H1 (cell line): Measurements from ENCODE around the gene GSG1L. TPM values are rescaled to one million over a fixed set of nuclear protein-coding genes. Genes with fewer than 3 reads are reported as not detected.

Experiments used
- CTCF ChIA-PET: fragments of 300-600 bp; sonication (Branson Sonifier 250); formaldehyde crosslinking; loops from one replicate; lab custom pipeline; 2021; ENCODE audit not compliant: partially characterized antibody; lab: Charles Lee
- POLR2A ChIA-PET: fragments of 300-600 bp; sonication (Branson Sonifier 250); formaldehyde crosslinking; loops from one replicate; lab custom pipeline; 2021; ENCODE audit warnings: inconsistent platforms; ENCODE audit not compliant: partially characterized antibody; lab: Charles Lee
- DNase-seq, 2 experiments: peaks; one replicate each; pipeline versions ENCODE4 v3.0.0 to v3.0.0-alpha.2; 2010 to 2022; ENCODE audit warnings: low spot score in 2 of 2, low read depth in 1 of 2, mixed read lengths in 1 of 2
- FAIRE-seq: peaks from 2 replicates; lab custom pipeline; 2011; peaks lifted over from hg19 to GRCh38; lab: Jason Lieb, UNC
- H2AFZ ChIP-seq: 2 replicates; pipeline ENCODE4 v1.8.1; 2012; ENCODE audit warnings: low read length, inconsistent platforms
- H2AK5ac ChIP-seq: 2 replicates; pipeline ENCODE4 v1.6.1; 2013; ENCODE audit warnings: low read depth, low read length
- H2BK120ac ChIP-seq: replicated peaks from 2 replicates; pipeline ENCODE3; 2013; ENCODE audit warnings: low read depth, low read length, inconsistent platforms
- H2BK12ac ChIP-seq: 2 replicates; pipeline ENCODE4 v1.6.1; 2013; ENCODE audit warnings: low read depth, low read length
- H2BK15ac ChIP-seq: 2 replicates; pipeline ENCODE4 v1.6.1; 2013; ENCODE audit warnings: low read length
- H2BK20ac ChIP-seq: 2 replicates; pipeline ENCODE4 v1.6.1; 2013; ENCODE audit warnings: low read length
- H2BK5ac ChIP-seq: 2 replicates; pipeline ENCODE4 v1.6.1; 2013; ENCODE audit warnings: low read depth, low read length
- H3K14ac ChIP-seq: 2 replicates; pipeline ENCODE4 v1.6.1; 2013; ENCODE audit warnings: inconsistent platforms; ENCODE audit not compliant: insufficient read length
- H3K18ac ChIP-seq: 2 replicates; pipeline ENCODE4 v1.6.1; 2013; ENCODE audit warnings: low read length; ENCODE audit errors: extremely low read depth
- H3K23ac ChIP-seq: 2 replicates; pipeline ENCODE4 v1.6.1; 2013; ENCODE audit warnings: inconsistent platforms; ENCODE audit not compliant: insufficient read length
- H3K23me2 ChIP-seq: 2 replicates; pipeline ENCODE4 v1.6.1; 2013; ENCODE audit warnings: low read depth, low read length
- H3K27ac ChIP-seq: 2 replicates; pipeline ENCODE4 v1.6.1; 2011; ENCODE audit warnings: low read depth, low read length, inconsistent platforms
- H3K27me3 ChIP-seq, 4 experiments: replicated peaks in 1 of 4; 1 replicate in 1 of 4; 2 replicates in 3 of 4; pipeline versions ENCODE4 v1.6.1 to v1.8.1; 2011 to 2013; ENCODE audit warnings: low read length in 3 of 4, mild to moderate bottlenecking in 3 of 4, inconsistent platforms in 2 of 4, mixed read lengths in 2 of 4, moderate library complexity in 1 of 4; ENCODE audit not compliant: control insufficient read depth in 3 of 4, insufficient read depth in 3 of 4; ENCODE audit errors: extremely low read depth in 1 of 4
- H3K36me3 ChIP-seq, 4 experiments: 2 replicates each; pipeline versions ENCODE4 v1.6.1 to v1.8.1; 2011 to 2013; ENCODE audit warnings: mild to moderate bottlenecking in 4 of 4, low read length in 3 of 4, moderate library complexity in 2 of 4, control low read depth in 1 of 4, inconsistent platforms in 1 of 4; ENCODE audit not compliant: insufficient read depth in 4 of 4, control insufficient read depth in 2 of 4
- H3K4ac ChIP-seq: replicated peaks from 2 replicates; pipeline ENCODE3; 2013; ENCODE audit warnings: low read length, low read depth, mixed read lengths, inconsistent platforms; ENCODE audit not compliant: insufficient read length
- H3K4me1 ChIP-seq, 4 experiments: replicated peaks in 1 of 4; 1 replicate in 1 of 4; 2 replicates in 3 of 4; pipeline versions ENCODE4 v1.6.1 to v1.8.1; 2011 to 2013; ENCODE audit warnings: low read length in 3 of 4, inconsistent platforms in 2 of 4, mixed read lengths in 1 of 4; ENCODE audit not compliant: insufficient read depth in 4 of 4, control insufficient read depth in 3 of 4
- H3K4me2 ChIP-seq, 2 experiments: 2 replicates each; pipeline versions ENCODE4 v1.6.1 to v1.8.1; 2011 to 2013; ENCODE audit warnings: low read depth in 2 of 2, low read length in 2 of 2, control low read depth in 1 of 2, inconsistent platforms in 1 of 2, mild to moderate bottlenecking in 1 of 2; ENCODE audit not compliant: insufficient read depth in 1 of 2
- H3K4me3 ChIP-seq, 4 experiments: fragments of 200-600, 300-600 bp in 1 of 4; sonication (generic), shearing (Covaris generic), sonication (Bioruptor Twin) in 1 of 4; 2 replicates each; pipeline versions ENCODE4 v1.5.1 to v1.8.1; 2011 to 2016; ENCODE audit warnings: low read length in 4 of 4, low read depth in 3 of 4, control low read depth in 2 of 4, inconsistent platforms in 2 of 4, mild to moderate bottlenecking in 2 of 4, mixed read lengths in 1 of 4, moderate library complexity in 1 of 4; ENCODE audit not compliant: insufficient read depth in 2 of 4; ENCODE audit errors: extremely low read depth in 1 of 4
- H3K56ac ChIP-seq: replicated peaks from 2 replicates; pipeline ENCODE3; 2013; ENCODE audit warnings: low read depth, mild to moderate bottlenecking, mixed read lengths, low read length, inconsistent platforms; ENCODE audit not compliant: insufficient read length
- H3K79me1 ChIP-seq: 2 replicates; pipeline ENCODE4 v1.6.1; 2013; ENCODE audit warnings: low read depth, low read length, control low read depth
- H3K79me2 ChIP-seq, 2 experiments: 2 replicates each; pipeline versions ENCODE4 v1.6.1 to v1.8.1; 2012 to 2013; ENCODE audit warnings: low read length in 2 of 2, mild to moderate bottlenecking in 2 of 2, inconsistent platforms in 1 of 2; ENCODE audit not compliant: insufficient read depth in 2 of 2, control insufficient read depth in 1 of 2
- H3K9ac ChIP-seq, 4 experiments: replicated peaks in 1 of 4; 1 replicate in 1 of 4; 2 replicates in 3 of 4; pipeline versions ENCODE4 v1.6.1 to v1.8.1; 2011 to 2013; ENCODE audit warnings: low read depth in 3 of 4, low read length in 3 of 4, control low read depth in 2 of 4, mild to moderate bottlenecking in 2 of 4, moderate library complexity in 2 of 4, inconsistent platforms in 1 of 4; ENCODE audit errors: extremely low read depth in 1 of 4
- H3K9me3 ChIP-seq, 2 experiments: 2 replicates each; pipeline versions ENCODE4 v1.6.1 to v1.8.1; 2012 to 2013; ENCODE audit warnings: mild to moderate bottlenecking in 2 of 2, moderate library complexity in 2 of 2, control low read depth in 1 of 2, inconsistent platforms in 1 of 2, low read depth in 1 of 2, low read length in 1 of 2, mixed read lengths in 1 of 2; ENCODE audit not compliant: insufficient read depth in 2 of 2
- H4K20me1 ChIP-seq, 2 experiments: replicated peaks in 1 of 2; 2 replicates each; pipeline versions ENCODE3 to v1.8.1; 2011 to 2013; ENCODE audit warnings: inconsistent platforms in 2 of 2, low read length in 2 of 2, mild to moderate bottlenecking in 1 of 2; ENCODE audit not compliant: insufficient read depth in 2 of 2, control insufficient read depth in 1 of 2
- H4K5ac ChIP-seq: 2 replicates; pipeline ENCODE4 v1.6.1; 2013; ENCODE audit warnings: low read length, low read depth, mixed read lengths, inconsistent platforms; ENCODE audit not compliant: insufficient read length
- H4K8ac ChIP-seq: 2 replicates; pipeline ENCODE4 v1.8.0; 2013; ENCODE audit warnings: mild to moderate bottlenecking, moderate library complexity, low read length, inconsistent platforms; ENCODE audit not compliant: insufficient read depth; ENCODE audit errors: extremely low read depth
- H4K91ac ChIP-seq: replicated peaks from 2 replicates; pipeline ENCODE3; 2013; ENCODE audit warnings: low read length, mixed read lengths, inconsistent platforms; ENCODE audit not compliant: insufficient read length
- BCL11A ChIP-seq, 2 experiments: IDR thresholded peaks; one replicate each; pipeline ENCODE4 v1.6.1; 2011; ENCODE audit warnings: low read depth in 2 of 2, low read length in 2 of 2, mild to moderate bottlenecking in 2 of 2
- CBX8 ChIP-seq: fragments of 300-800, 300-1000 bp; sonication (generic); IDR thresholded peaks from 2 replicates; pipeline ENCODE4 v1.7.1; 2016; ENCODE audit warnings: low read depth, low read length, borderline replicate concordance
- EZH2 ChIP-seq: fragments of 200-600 bp; sonication (generic); IDR thresholded peaks from 2 replicates; pipeline ENCODE4 v1.7.1; 2012; ENCODE audit warnings: low read depth, mild to moderate bottlenecking, moderate library complexity, low read length, inconsistent platforms; ENCODE audit not compliant: severe bottlenecking
- MAX ChIP-seq: IDR thresholded peaks from 2 replicates; pipeline ENCODE4 v1.6.1; 2012; ENCODE audit warnings: inconsistent platforms
- POLR2A ChIP-seq, 2 experiments: IDR thresholded peaks; 1 replicate in 1 of 2; 2 replicates in 1 of 2; pipeline ENCODE4 v1.6.1; 2011; ENCODE audit warnings: low read depth in 2 of 2, low read length in 2 of 2, mild to moderate bottlenecking in 2 of 2; ENCODE audit errors: control extremely low read depth in 1 of 2
- POLR2AphosphoS5 ChIP-seq: IDR thresholded peaks from 2 replicates; pipeline ENCODE4 v1.6.1; 2011; ENCODE audit warnings: low read depth, low read length
- POU5F1 ChIP-seq: IDR thresholded peaks from 2 replicates; pipeline ENCODE4 v1.6.1; 2011; ENCODE audit warnings: low read depth, mild to moderate bottlenecking, low read length, moderate library complexity
- RNF2 ChIP-seq: fragments of 200-900, 300-1000 bp; sonication (generic); IDR thresholded peaks from 2 replicates; pipeline ENCODE4 v1.7.1; 2016; ENCODE audit warnings: borderline replicate concordance, low read depth, mild to moderate bottlenecking, antibody characterized with exemption, low read length; ENCODE audit not compliant: poor library complexity, severe bottlenecking; ENCODE audit errors: missing control alignments
- SIX5 ChIP-seq: IDR thresholded peaks from 2 replicates; pipeline ENCODE4 v1.6.1; 2011; ENCODE audit warnings: mild to moderate bottlenecking, low read depth, low read length
- SP4 ChIP-seq: IDR thresholded peaks from 2 replicates; pipeline ENCODE4 v1.6.1; 2012; ENCODE audit warnings: low read length, inconsistent platforms
- TEAD4 ChIP-seq: IDR thresholded peaks from 2 replicates; pipeline ENCODE4 v1.6.1; 2012; ENCODE audit warnings: low read depth, low read length, inconsistent platforms, mixed read lengths
- WGBS, 2 experiments: shearing (Covaris generic) in 1 of 2; methylation state at CpG; one replicate each; pipeline versions ENCODE4 v1.1.6 to v1.1.7; 2013 to 2015; ENCODE audit warnings: low lambda C conversion rate in 2 of 2, mixed read lengths in 2 of 2, inconsistent platforms in 1 of 2, low coverage in 1 of 2, missing lambda C conversion rate in 1 of 2; ENCODE audit not compliant: insufficient replicate concordance in 2 of 2, insufficient coverage in 1 of 2, insufficient read length in 1 of 2; ENCODE audit errors: extremely low coverage in 1 of 2, missing lambda C conversion rate in 1 of 2; 5-methylcytosine and 5-hydroxymethylcytosine counted together
- polyA plus RNA-seq, 7 experiments: library from polyadenylated mRNA; depleted of rRNA in 3 of 7; stranded (reverse) in 5 of 7; unstranded in 2 of 7; fragments of >200 nt in 5 of 7; fragments of 200-250 nt in 2 of 7; gene quantifications; 1 replicate in 5 of 7; 2 replicates in 1 of 7; 4 replicates in 1 of 7; pipeline versions ENCODE4 v1.2.1 to v1.2.3, GENCODE V29; 2011 to 2013; ENCODE audit warnings: missing spikeins in 2 of 7, mixed read lengths in 2 of 7
- total RNA-seq: library from RNA; stranded (reverse); fragmentation: NEBNext Ultra II Directional; extraction: Animal tissue kit (Norgen Biotek cat#: 25700); gene quantifications from 2 replicates; pipeline ENCODE4 v1.2.1, GENCODE V29; 2021
- TF ChIP-seq, protein P1 (sequence below), 3 experiments: IDR thresholded peaks; 1 replicate in 2 of 3; 2 replicates in 1 of 3; pipeline versions ENCODE4 v1.5.1 to v1.6.1; 2011; ENCODE audit warnings: low read length in 3 of 3, mild to moderate bottlenecking in 3 of 3, inconsistent platforms in 2 of 3, low read depth in 1 of 3, moderate library complexity in 1 of 3; ENCODE audit not compliant: insufficient read depth in 1 of 3; ENCODE audit errors: control extremely low read depth in 1 of 3

The GSG1L gene
- total and polyA plus RNA-seq, 2 of the 8 experiments (the other 6 are each of a cell fraction or from before 2014, with no cell fraction given): 0.71 to 1.1 TPM

GRCh38 chr16:27901956-27902355 is 161.6 kb downstream of the GSG1L start:
- Histone ChIP-seq H3K23ac (no peak overlapping the region), H3K27ac (no peak overlapping the region), H2AK5ac (no peak overlapping the region), H2BK20ac (no peak overlapping the region), H4K20me1 (no peaks in the 10 kb centered on the region), H2BK5ac (no peak overlapping the region), H3K36me3 (no peaks in the 10 kb centered on the region), H3K27me3 (no peaks in the 10 kb centered on the region), H4K91ac (no peak overlapping the region), H4K8ac (no peak overlapping the region), H3K14ac (no peak overlapping the region), H3K4ac (no peak overlapping the region), H3K9me3 (no peaks in the 10 kb centered on the region), H3K56ac (no peak overlapping the region), H3K79me2 (no peaks in the 10 kb centered on the region), H3K4me1 (no peaks in the 10 kb centered on the region), H3K18ac (no peak overlapping the region), H3K23me2 (no peaks in the 10 kb centered on the region), H2BK15ac (0 out of 2 replicates have a peak overlapping the region, but pooled peaks have one; percentile 3), H3K4me2 (no peak overlapping the region), H2BK12ac (no peak overlapping the region), H3K9ac (no peak overlapping the region), H2BK120ac (no peak overlapping the region), H4K5ac (no peak overlapping the region), H3K79me1 (no peaks in the 10 kb centered on the region), H2AFZ (no peak overlapping the region), H3K4me3 (no peak overlapping the region)
- no peak for DNase-seq
- whole genome bisulfite sequencing, 2 experiments: 95% methylated on average over 7 of the region's 8 CpGs; no CpG with 5 or more reads in 1 of the 2 experiments
- CTCF ChIA-PET: interaction anchor here (1.6 kb wide), 1 partner anchor 8 kb away, joined by 3 read pairs; no protein-coding TSS in a partner anchor
- no peak for FAIRE-seq
- POLR2A ChIA-PET: no interaction called here
- no peak for TF ChIP-seq EZH2
- TF ChIP-seq MAX: no peak
- no peak for TF ChIP-seq CBX8
- TF ChIP-seq SP4: no peak
- no peak for TF ChIP-seq POU5F1
- TF ChIP-seq TEAD4: no peak
- no peak for TF ChIP-seq SIX5
- no peak for TF ChIP-seq BCL11A (IDR thresholded peaks at IDR 0.05; ENCODE audit: low read depth in 2 of 2, low read length in 2 of 2)
- TF ChIP-seq RNF2: no peak
- TF ChIP-seq, protein P1, sequence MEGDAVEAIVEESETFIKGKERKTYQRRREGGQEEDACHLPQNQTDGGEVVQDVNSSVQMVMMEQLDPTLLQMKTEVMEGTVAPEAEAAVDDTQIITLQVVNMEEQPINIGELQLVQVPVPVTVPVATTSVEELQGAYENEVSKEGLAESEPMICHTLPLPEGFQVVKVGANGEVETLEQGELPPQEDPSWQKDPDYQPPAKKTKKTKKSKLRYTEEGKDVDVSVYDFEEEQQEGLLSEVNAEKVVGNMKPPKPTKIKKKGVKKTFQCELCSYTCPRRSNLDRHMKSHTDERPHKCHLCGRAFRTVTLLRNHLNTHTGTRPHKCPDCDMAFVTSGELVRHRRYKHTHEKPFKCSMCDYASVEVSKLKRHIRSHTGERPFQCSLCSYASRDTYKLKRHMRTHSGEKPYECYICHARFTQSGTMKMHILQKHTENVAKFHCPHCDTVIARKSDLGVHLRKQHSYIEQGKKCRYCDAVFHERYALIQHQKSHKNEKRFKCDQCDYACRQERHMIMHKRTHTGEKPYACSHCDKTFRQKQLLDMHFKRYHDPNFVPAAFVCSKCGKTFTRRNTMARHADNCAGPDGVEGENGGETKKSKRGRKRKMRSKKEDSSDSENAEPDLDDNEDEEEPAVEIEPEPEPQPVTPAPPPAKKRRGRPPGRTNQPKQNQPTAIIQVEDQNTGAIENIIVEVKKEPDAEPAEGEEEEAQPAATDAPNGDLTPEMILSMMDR (IDR thresholded peaks at IDR 0.05; ENCODE audit: control extremely low read depth in 1 of 3, insufficient read depth in 1 of 3, low read depth in 1 of 3, low read length in 3 of 3): no peak
- TF ChIP-seq POLR2AphosphoS5: no peak
- no peak for TF ChIP-seq POLR2A (IDR thresholded peaks at IDR 0.05; ENCODE audit: control extremely low read depth in 1 of 2, low read depth in 2 of 2, low read length in 2 of 2)
